ENCODE measurements around the gene PTGDR2.

PTGDR2 gene

DNA sequence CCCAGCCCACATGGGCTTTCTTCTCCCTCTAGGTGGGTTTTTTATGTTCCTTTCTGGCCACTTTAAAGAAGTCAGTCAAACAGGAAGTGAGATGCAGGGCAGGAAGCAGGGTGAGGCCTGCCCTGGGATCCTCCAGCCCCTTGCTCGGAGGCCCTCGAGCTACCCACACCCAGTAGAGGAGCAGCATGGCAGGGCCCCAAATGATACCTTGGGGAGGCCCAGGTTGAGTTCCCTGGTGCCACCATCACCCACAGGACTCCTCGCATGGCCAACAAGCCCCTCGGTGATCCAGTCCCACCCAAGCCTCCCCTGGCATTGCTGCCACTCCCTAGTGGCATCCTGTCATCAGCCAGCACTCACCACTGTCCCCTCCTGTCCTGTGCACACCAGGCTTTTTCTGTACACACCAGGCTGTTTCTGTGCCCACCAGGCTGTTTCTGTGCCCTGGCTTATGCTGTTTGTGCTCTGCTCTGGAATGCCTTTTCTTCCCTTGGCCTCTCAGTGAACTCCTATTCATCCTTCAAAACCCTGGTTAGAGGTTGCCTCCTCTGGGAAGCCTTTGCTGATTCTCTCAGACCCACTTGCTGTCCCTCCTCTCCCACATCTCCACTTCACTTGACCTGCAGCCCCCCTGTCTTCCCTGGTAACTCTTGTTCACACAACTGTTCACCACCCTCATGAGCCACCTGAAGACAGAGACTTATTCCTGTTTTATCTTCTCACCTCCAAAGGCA, 3.1 kb upstream of the PTGDR2 start:
- no peak for DNase-seq

DNA sequence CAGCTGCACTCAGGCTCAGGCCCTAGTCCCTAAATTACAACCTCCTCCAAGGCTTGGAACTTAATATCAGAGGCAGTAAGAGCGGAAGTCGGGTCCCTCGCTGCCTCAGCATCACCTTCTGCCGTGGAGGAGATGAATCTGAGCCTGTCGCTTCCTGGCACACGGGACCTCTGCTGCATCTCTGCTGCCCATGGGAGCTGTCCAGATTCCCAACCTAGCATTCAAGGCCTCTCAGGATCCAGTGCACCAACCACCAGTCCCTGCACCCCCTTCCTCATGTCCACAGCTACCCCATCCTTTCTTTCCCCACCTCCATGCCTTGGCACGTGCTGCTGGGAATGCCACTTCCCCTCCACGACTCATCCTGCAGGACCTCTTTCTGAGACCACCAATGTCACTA, 2.5 kb upstream of the PTGDR2 start:
- no peak for DNase-seq

DNA sequence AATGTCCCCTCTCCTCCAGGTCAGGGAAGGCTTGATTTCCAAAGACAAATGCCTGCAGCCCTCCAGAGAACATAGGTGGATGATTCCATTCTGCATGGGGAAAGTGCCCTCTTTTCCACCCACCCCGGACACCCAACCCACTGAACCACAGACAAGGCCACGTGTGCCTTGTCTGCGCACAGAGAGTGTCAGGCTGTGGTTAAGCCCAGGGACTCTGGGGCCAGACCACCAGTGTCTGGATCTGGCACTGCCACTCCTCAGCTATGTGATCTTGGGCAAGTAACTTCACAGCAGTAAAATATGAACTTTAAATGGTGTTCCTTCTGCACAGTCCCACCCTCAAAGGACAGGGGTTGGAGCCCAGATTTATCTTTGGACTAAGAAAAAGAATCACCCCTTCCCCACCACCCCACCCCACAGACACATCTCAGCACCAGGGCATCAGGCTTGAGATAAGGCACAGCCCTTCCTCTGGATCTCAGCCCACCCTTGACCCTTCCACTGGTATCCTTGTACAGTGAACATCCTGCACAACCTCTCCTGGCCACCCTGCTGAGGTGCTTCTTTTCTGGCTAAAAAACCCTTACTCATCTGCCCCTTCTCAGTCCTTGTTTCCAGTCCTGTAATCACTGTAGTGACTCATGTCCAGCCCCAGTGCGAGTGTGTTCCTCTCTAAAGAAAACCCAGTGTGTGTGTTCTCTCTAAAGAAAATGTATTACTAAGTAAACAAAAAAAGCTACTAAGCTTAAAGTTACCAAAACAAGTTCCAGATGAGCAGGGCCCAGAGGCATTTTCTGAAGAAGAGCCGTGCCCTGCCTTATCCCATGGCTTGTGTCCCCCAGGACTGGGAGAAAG, 1.9 kb upstream of the PTGDR2 start:
- DNase-seq, result no peak

DNA sequence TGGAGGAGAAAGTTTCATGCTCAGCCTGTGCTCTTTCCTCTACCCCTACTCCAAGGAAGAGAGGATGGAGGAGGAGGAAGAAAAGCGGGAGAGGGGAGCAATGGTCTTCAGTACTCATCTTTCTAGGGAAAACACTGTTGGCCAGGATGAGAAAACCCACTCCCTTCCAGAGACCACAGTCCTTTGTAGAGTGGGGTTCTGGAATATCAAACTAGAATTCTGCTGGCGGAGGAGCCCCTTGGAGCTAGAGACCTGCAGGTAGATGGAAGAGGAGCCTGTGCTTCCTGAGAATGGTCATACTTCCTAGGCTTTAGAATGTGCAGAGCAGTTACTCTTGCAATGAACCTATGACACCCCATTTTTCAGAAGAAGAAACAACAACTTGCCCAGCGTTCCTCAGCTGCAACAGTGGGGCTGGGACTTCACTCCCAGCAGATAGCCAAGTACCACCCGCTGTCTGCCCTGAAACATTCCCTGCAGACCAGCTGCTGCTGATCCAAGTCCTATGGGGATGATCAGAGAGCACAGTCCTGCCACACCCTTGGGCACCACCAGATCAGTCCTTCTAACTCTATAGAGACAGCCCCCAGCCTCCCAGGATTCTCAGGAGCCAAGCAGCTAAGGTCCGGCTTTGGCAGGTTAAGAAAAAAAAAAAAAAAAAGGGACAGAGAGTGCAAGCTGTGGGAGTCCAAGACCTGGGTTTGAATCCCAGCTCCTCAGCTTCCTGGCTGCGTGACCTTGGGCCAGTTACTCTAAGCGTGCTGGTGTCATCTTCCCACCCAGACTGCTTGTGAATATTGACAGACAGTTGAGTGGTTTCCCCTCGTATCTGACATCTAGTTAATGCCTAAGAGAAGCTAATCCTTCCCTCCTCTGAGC, 664 bp downstream of the PTGDR2 start:
- DNase-seq, result no peak

DNA sequence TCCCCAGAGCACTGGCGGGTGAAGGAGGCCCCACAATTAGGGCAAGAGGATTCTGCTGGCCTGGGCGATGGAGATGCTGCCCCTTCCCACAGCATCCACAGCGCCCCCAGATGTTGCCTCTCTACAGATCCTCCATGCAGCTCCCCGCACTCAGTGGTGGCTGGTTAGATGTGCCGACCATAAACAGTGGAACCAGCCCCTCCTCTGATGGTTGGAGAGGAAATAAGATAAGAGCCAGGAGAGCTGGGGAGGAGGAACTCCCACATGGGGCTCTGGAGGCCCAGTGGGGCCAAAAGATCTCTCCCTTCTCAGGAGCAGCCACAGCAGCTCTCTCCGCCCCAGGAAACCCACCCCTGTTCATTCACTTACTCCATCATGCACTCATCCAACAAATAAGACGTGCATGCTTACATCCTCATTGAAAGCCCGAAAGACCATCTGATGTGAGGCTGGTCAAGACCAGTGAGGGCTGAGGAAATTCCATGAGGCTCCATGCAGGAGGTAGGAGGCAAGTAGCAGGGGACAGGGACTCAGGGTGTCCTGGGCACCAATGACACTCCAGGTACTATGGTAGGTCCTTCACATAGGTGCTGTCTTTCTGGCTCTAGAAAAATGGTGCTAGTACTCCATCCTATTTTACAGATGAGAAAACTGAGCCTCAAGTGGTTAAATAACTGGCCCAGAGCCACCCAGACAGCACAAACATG, 1.5 kb downstream of the PTGDR2 start:
- DNase-seq, result no peak

DNA sequence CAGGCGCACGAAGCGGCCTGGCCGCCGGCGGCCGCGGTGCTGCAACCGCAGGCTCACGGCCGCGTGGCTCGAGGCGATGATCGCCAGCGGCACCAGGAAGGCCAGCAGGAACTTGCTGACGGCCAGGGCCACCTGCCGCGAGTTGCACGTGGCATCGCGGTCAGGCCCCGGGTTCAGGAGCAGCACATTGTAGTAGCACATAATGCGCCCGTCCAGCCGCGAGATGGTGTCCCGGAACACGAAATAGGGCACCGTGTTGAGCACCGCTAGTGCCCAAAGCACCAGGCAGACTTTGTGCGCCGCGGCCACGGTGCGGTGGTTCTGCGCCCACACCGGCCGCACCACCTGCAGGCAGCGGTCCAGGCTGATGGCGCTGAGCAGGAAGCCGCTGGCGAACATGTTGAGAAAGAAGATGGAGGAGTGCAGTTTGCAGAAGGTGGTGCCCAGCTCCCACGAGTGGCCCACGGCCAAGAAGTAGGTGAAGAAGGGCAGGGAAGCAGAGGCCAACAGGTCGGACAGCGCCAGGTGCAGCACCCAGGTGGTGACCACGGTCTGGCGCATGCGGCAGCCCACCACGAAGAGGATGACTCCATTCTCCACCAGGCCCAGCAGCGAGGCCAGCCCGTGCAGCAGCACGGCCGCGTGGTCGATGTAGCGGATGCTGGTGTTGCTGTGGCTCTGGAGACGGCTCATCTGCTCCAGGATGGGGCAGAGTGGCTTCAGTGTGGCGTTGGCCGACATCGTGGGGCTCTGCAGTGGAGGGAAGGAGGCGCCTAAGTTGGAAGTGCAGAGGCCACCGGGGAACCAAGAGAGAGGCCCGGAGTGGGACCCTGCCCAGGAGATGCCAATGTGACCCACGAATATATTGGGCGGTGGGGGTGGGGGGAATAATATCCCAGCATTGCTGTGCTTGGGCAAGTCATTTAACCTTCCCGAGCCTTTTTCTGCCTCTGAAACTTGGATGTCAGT, 2.5 kb downstream of the PTGDR2 start:
- DNase-seq, result no peak

DNA sequence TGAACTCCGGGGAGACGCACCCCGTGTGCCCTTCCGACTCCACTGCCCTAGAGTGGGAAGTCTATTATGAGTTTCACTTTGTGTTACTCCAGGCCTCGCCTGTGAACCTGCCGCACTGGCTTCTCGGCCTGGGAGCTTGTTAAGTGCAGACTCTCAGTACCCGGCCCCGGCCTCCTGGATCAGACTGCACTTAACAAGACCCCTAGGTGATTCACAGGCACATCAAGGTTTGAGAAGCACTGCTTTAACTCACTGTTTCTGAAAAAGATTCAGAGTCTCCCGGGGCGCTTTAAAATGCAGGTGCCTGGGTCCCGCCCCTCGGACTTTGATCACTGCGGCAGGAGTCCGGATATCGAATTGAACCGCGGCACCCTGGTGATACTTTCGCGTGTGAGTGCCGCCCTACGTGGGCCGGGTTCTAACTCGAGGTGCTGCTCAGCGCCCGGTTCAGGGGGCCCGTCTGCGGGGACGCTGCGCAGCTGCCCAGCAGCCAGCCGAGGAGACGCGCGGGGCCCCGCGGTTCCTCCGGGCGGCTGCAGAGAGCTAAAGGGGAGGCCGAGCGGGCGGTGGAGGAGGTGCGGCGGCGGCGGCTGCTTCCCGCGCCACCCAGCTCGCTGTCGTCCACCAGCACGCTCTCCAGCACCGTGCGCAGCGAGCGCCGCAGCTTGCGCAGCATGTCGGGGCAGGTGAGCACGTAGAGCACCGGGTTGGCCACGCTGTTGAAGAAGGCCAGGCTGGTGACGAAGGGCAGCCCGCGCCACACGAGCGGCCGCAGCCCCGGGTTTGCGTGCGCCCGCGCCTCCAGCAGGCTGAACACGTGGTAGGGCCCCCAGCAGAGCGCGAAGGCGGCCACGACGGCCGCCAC, 3.4 kb downstream of the PTGDR2 start:
- DNase-seq, result no peak

DNA sequence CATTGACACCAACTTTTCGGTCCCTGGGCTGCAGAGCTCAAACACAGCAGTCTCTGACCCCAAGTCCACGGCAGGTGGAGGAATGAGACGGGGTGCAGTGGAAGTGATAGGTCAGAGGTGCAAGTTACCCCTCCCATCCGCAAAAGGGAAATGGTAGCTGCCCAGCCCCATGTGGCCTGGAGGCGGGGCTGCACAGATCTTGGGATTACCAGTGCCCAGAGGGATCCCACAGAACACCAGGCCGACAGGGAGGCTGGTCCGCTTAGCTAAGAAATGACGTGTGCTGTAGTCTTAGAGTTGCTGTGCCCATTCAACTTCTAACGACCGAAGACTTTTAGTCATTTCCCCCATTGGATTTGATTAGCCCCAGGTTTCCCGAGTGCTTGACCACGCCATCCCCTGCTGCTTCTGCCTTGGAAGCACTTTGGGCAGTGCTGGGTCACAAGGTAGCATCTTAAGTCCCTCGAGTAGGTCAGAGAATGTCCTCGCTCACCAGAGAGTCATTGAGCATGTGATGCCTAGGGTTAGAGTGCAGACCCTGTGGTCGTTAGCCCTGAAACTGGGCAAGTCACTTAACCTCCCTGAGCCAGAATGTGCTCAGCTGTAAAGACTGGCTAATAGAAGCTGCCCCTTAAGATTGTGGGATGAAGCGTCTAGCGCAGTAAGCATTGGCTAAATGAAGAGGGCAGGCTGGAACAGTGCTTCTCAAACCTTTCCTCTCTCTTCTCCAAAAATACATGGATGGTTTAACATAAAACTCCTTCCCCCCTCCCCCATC, 4.2 kb downstream of the PTGDR2 start:
- no peak for DNase-seq

DNA sequence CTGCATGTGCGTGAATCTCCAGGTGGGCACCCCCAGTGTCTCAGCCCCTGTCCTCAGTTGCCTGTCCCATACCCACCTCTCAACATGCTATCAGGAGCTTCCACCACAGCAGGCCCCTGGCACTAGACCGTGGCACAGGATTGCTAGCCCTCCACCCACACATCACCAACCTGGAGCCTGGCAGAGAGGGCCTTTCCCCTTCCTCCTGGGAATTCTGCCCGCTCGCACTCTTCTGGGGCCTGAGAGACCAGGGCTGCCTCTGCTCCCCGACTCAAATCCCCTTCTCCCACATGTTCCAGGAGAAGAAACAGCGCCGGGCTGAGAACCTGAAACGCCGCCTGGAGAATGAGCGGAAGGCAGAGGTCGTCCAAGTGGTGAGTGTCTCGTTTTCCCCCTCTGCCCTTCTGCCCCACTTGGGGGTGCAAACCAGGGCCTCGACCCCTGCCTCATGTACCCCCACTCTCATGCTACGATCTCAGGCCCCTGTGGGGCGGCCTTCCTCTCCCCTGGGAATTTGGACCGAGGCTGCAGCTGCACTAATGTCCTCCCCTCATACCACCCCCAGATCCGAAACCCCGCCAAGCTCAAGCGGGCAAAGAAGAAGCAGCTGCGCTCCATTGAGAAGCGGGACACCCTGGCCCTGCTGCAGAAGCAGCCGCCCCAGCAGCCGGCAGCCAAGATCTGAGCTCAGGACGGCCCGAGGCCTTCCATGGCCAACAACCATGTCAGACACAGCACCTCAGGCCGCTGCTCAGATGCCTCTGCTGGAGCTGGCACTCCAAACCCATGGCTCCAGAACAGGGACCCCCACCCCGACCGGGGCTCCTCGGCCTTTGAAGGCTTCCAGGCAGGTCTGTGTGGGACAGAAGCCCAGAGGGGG, 5.9 kb downstream of the PTGDR2 start:
- DNase-seq, result no peak

DNA sequence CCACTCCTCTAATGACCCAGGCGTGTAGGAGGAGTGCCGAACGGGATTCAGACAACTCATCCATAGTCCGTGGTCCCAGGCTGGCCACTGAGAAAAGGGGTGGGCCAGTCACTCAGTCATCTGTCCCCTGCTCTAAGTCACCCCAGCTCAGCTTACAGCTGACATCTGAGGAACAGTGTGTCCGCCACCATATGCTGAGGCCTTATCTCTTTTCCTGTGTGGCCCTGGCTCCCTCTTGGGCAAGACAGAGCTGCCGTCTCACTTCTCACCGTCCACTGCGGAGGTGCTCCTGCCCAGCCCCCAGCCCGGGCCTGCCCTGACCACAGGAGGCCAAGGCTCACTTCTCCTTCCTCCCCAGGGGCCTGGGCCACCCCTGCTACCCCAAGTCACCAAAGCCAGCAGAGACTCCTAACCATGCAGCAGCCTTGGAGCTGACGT, 7.0 kb downstream of the PTGDR2 start:
- DNase-seq, result no peak

DNA sequence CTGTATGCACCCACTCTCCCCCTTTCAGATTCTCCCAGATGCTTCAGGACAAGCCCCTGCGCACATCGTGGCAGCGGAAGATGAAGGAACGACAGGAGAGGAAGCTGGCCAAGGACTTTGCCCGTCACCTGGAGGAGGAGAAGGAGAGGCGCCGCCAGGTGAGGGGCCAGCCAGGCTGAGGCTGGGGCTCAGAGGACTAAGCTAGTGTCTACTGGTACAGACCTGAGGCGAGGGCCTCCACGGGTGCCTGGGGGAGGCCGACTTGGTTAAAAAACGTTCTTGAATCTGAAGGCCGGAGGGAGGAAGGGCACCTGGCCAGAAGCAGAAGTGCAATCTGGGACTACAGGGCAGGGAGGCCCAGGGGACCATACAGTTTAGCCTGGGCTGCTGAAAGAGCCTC, 7.9 kb downstream of the PTGDR2 start:
- no peak for DNase-seq

DNA sequence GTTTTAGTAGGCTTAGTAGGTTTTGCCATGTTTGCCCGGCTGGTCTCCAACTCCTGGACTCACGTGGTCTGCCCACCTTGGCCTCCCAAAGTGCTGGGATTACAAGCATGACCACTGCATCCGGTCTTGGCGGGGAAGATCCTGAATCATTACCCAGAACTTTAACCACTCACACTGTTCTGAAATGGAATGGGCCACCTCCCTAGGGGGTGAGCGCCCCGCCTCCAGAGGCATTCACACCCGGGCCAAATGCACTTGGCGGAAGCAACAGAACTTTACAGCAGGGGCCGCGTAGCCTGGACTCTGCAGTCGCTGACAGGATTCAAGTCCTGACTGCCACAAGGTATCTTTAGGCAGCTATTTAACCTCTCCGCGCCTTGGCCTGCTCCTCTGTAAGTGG, 8.5 kb downstream of the PTGDR2 start:
- no peak for DNase-seq

DNA sequence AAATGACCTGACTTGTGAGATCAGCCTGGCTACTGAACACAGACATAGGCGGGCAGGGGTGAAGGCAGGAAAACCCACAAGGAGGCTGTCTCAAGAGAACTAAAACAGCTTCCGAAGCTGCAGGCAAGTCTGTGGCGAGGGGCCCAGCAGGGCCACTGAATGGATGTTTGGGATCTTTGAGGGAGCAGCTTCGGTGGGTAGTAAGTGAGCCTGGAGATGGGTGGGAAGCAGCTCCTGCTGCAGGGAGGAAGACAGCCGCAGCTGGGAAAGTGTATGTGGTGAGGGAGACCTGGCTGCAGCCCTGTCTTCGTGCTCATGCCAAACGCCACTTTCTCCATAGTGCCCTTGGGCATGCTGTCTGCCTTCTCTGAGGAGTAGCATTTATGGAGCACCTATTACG, 10.4 kb downstream of the PTGDR2 start:
- no peak for DNase-seq

DNA sequence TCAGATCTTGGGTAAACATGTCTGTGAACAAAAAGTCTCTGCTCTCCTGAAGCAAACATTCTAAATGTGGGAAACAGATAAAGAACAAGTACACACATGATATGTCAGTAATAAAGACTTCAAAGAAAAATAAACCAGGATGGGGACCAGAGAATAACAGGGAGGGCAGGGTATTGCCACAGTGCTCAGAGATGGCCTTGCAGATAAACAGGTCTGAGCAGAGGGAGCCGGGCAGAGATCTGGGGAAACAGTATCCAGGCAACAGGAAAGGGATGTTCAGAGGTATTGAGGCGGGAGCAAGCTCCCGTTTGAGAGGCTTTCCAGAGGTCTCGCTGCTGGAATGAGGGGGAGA, 10.9 kb downstream of the PTGDR2 start:
- no peak for DNase-seq

DNA sequence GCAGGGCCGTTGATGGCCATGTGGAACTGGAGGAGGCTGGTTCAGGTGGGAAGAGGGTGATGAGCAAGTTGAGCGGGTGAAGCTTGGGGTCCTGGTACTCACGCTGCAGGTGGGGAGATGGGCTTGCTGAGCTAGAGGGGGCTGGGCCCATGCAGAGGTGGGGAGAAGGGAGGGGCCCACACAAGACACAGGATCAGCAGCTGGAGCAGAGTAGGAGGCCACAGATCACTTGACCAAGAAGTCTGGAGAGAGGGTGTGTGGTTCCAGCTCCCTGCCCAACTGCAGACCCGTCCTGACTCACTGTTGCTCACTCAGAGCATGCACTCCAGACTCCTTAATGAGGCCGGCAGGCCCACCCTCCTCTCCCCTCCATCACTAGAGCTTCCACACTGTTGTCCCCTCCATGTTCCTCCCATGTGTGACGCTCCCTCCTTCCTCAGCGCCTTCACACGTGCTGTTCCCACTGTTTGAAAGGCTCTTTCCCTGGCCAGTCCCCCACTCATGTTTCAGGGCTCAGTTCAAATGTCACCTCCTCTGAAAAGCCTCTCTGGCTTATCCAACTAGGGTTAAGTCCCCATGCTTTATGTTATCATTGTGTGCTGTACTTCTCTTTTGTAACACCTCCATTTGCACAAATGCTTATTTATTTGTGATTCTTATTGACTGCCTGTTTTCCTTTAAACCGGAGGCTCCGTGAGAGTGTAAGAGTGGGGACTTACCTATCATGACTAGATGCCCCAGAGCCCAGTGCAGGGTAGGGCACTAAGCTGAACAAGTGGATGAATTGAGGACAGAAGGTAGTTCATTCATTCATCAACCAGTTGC, 11.5 kb downstream of the PTGDR2 start:
- DNase-seq, result no peak

DNA sequence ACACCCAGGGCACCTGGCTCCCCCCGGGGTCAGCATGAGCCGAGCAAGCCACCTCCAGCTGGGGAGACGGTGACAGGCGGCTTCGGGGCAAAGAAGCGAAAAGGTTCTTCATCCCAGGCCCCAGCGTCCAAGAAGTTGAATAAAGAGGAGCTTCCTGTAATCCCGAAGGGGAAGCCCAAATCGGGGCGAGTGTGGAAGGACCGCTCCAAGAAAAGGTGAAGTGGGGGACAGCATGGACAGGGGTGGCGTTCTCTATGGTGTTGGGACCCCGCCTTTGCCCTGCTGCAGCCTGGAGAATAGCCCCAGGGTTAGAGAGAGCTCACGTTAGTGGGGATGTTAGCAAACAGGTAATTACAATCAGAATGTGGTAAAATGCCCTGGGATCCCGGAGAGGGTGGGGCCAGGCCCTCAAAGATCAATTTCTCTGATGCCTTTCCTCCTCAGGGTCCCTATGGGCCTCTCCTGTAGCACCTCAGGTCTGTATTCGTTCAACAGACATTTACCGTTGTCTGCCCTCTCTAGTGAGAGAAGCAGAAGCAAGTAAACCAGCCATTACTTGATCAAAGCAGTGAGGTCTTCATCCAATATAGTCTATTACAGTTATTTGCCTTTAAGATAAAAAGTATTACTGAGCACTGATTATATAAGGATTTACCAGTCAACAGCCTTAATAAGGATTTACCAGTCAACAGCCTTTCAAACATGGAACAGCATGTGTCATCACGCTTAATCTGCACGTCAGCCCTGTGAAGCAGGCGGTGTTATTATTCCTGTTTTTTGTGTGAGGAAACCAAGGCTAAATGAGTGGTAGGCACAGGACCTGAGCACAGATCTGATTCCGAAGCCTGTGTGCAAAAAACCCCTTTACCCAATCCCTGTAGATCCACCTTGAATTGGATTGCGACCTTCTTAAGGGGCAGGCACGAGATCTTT, 12.8 kb downstream of the PTGDR2 start:
- no peak for DNase-seq
